KG1 (cell line): ENCODE measurements around the gene RTP3.
A peak's percentile ranks its signal among the peaks of the same experiment; 100 is the strongest.
"Not testable (repeated sequence)": the region's sequence is repeated elsewhere in the genome, so short reads cannot be mapped to it uniquely, and the experiment has no call there.

ENCODE experiments used
- DNase-seq: peaks from one replicate; lab custom pipeline; 2025; lab: John Stamatoyannopoulos, UW

The RTP3 gene

GRCh38 chr3:46519952-46520351 lies 22.2 kb downstream of the RTP3 start:
- no peak for DNase-seq

- DNase-seq, result no peak
Observed at GRCh38 chr3:46520531-46520930, 22.8 kb downstream of the RTP3 start.

GRCh38 chr3:46521096-46521495 lies 23.3 kb downstream of the RTP3 start:
- no peak for DNase-seq

GRCh38 chr3:46522201-46522600 lies 24.4 kb downstream of the RTP3 start:
- not testable (repeated sequence) for DNase-seq

DNA sequence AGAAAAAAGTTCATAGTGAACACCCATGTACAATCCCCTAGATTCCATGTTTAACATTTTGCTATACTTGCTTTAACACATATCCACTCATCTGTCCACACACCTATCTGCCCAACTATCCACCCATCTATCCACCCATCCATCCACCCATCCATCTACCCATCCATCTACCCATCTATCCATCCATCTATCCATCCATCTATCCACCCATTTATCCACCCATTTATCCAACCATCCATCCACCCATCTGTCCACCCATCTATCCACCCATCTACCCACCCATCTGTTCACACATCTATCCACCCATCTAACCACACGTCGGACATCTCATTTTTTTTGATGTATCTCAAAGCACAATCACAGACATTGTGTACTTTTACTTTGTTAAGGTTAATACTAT lies 25.8 kb downstream of the RTP3 start:
- DNase-seq, result no peak

GRCh38 chr3:46524008-46524407 lies 26.2 kb downstream of the RTP3 start:
- no peak for DNase-seq

- no peak for DNase-seq
Observed at GRCh38 chr3:46524832-46525231, 27.1 kb downstream of the RTP3 start.

DNA sequence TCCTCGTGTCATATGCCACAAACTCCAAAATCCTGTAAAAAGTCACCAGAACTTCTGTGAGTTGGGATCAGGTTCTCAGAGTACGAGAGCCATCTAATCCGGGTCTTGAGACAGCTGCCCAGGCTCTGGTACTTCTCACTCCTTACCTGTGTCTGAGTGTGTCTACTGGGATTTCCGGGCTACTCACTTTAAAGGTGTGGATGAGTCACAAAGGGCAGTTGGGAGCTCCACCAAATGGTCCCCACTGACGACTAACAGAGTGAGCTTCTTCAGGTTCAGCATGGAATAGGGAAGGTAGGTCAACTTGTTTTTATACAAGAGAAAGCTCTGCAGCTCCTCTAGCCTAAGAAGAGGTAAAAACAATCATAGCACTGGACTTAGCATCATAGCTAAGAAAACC lies 29.5 kb downstream of the RTP3 start:
- no peak for DNase-seq

DNA sequence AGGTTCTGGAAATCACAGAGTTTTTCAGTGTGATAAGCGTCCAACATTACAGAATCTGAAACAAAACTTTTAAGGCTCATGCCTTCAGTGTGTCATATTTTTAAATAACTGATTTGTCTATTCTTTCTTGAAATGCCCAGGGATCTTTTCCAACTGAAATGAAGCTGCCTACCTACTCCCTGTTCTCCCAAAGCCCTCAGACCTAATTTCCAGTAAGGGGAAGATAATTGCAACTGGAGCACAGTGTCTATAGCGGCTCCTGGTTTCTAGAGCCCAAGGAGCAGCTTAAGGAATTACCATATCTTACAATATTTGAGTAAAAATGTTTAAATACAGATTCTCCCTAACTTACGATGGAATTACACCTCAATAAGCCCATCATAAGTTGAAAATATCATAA lies 35.3 kb downstream of the RTP3 start:
- no peak for DNase-seq

DNA sequence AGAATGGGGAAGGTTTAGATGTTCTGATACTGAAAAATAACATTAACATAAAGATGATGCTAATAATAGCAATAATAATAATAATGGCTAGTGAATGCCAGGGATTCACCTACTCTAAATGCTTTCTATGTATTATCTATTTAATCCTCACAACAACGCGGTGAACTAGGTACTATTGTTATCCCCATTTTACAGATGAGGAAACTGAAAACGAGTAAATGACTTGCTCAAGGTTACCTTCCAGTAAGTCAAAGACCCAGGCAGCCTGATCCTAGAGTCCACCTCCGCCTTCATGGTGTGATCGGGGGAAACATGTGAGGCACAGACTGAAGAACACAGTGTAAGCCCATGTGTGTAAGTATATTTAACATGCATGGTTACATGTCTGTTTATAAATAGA lies 38.0 kb downstream of the RTP3 start:
- DNase-seq, result no peak

GRCh38 chr3:46536758-46537157 lies 39.0 kb downstream of the RTP3 start:
- DNase-seq, result no peak

DNA sequence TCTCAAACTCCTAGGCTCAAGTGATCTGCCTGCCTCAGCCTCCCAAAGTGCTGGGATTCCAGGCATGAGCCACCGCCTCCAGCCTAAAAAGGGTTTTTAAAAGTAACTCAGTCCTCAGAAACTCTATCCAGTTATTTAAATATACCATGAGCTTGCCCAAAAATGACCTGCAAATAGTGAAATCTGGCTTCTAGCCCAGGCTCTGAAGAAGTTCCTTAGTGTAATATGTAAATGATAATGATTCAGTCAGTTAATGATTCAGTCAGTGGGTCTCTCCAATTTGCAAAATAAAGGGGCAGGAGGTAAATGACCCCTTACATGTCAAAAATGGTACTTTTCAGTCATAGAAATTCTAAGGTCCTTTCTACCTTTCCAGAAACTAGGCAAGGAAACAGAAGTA lies 39.5 kb downstream of the RTP3 start:
- DNase-seq, result no peak

DNA sequence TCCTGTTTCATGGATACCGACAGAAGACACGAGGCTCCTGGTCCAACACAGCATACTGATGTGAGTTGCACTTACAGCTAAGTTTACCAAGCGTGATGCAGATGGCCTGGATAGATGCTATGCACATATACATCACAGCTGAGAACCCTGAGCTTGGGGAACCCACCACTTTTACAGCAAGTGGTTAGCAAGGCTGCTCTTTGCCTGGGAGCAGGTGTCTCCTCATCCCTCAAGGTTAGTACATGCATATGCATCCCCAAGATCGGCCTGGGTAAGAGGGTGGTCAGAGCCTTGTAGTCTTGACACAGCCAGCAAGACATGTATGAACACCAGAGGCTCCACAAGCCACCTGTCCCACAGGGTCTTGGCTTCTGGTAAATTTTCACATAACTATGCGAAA lies 40.0 kb downstream of the RTP3 start:
- no peak for DNase-seq

GRCh38 chr3:46538425-46538802 lies 40.6 kb downstream of the RTP3 start:
- not testable (repeated sequence) for DNase-seq

DNA sequence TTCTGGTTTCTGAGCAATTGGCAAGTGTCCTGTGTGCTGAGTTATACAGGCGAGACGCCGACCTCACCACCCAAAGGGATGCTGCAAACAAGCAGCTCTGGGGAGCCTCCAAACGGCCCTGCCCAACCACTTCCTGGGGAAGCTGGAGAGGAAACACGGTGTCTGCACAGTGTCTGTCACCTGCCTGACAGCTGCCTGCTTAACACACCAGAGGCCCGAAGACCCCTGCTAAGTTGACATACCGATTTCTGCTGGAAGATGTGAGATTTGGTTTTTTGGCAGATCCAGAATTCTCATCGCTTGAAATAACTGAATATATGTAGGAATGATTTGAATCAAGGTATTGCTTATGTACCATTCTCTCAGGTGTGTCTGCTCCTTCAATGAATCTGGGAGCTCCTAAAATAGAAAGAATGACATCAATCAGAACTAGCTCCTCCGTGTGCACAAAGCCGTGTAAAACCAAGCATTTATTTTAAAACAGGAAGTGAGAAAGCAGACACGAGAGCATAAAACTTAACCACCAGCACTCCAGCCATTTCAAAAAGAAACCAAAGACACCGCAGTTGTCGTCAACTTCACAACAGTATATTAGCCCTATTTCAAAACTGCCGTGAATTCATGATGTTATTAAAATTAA lies 41.1 kb downstream of the RTP3 start:
- peak; percentile 84 for DNase-seq

DNA sequence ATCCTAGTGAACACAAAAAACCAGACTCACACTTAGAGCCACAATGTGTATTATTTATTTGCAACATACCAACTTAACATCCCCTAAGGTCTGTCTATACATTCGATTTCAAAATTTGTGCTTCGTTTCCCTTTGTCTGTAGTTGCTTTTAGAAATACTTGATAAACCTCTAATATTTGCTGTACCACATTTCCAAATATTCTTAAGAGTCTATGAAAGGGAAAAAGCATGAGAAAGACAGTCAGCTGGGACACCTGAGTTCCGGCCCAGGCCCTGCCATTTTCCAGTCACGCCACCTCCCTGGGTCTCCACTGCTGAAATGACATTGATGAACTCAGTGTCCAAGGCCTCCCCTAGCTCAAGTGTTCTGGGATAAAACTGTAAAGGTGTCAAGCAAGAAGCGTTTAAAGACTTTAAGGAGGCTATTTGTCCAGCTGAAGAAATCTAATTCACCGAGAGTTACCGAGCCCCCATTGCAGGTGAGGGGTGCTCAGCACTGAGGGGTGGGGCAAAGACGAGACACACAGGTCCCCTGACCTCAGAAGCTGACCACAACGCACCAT lies 41.7 kb downstream of the RTP3 start:
- no peak for DNase-seq

- DNase-seq, result no peak
Observed at GRCh38 chr3:46540550-46540949, 42.8 kb downstream of the RTP3 start.

DNA sequence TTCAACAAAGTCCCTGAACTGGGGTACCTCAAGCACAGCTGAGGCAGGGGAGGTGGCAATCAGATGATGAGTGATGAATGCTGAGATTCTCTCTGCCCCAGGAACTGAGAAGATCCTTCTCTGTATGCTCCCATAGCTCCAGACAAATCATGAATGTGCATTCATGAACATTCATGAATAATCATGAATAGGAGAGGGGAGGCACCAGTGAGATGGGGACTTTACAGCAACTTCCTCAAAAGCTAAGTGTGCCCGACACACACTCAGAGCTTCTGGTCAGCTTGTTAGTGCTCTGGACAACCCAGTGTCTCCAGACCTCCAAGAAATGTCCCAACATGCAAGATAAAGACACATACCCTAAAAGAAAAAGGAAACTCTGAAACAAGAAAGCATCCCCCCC lies 44.1 kb downstream of the RTP3 start:
- no peak for DNase-seq

GRCh38 chr3:46542344-46542743 lies 44.6 kb downstream of the RTP3 start:
- DNase-seq, result no peak

DNA sequence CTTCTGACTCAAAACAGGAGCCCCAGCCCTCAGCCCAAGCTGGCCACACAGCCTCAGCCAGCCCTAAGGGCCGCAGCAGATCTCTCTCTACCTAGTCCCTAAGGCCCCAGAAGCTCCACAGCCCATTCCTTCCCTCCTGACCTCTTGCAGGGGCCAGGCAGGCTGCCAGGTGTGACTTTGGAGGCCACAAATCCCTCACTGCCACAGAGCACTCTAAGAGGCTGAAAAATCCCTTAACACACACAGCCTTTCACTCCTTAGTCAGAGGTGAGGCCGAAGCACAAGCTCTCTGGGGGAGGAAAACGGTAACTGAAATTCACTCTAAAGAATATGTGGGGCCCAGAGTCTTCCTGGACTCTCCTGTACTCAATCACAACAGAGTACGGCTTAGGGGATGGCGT lies 45.0 kb downstream of the RTP3 start:
- DNase-seq, result no peak

DNA sequence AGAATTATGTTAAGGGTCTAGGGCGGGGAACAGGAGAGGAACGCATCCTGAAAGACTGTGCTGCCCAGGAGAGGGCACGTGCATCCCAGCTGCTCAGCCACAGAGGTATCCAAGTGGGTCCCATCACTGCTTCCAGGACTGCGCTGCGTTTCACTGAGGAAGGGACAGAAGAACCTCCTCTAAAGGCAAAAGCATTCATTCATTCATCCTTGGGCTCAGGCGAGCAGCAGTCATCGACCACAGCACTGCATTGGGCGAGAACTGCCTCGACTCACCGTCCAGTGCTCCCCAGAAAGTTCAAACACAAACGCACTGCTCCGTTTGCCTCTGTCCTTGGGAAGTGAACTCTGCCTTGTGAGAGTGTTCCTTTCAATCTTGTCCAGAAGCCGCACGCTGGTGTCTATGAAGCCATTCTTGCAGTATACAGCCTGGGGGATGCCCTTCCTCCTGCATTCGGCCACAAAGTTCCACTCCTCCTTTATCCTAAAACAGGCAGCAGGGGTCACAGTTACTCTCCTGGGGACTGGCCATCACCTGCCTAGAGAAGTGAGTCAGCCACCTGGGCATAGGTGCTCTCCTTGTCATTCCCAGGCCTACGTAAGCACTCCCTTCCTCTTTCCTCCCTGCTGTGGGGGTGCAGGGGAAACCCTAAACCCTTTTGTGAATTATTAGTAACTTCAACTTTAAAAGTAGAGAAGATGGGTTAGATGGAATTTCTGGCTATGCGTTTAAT lies 47.2 kb downstream of the RTP3 start:
- no peak for DNase-seq

- DNase-seq, result no peak
Observed at GRCh38 chr3:46545818-46546630, 48.2 kb downstream of the RTP3 start.

GRCh38 chr3:46546896-46547440 lies 49.2 kb downstream of the RTP3 start:
- no peak for DNase-seq
